Measurements from ENCODE around the gene CFAP69.

DNA sequence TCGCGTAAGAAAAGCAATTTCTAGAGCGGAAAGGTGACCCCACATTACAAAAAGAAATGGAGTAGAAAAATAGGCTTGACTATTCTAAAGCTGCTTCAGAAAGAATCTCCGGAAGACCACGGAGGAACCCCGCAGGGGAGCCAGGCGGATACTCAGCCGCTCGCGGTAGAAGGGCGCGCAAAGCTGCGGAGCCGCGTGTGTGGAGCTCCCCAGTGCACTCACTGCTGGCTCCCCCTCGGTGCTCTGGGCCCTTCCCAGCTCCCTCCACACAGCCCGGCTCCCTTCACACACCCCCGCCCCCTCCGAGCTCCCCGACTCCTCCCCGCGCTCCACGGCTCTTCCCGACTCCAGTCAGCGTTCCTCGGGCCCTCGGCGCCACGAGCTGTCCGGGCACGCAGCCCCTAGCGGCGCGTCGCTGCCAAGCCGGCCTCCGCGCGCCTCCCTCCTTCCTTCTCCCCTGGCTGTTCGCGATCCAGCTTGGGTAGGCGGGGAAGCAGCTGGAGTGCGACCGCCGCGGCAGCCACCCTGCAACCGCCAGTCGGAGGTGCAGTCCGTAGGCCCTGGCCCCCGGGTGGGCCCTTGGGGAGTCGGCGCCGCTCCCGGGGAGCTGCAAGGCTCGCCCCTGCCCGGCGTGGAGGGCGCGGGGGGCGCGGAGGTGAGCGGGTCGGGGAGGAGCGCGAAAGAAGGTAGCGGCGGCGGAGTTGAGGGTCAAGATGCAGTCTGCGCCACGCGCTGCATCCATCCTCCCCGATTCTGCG is 33.4 kb upstream of the CFAP69 start, which contains the start of gene STEAP2:
- no peak for TF ChIP-seq ZFP30 (CRISPR knock-in tag; IDR thresholded peaks at IDR 0.05)
- no peak for TF ChIP-seq PPARA (CRISPR knock-in tag; IDR thresholded peaks at IDR 0.05; ENCODE audit: borderline replicate concordance)
- TF ChIP-seq OSR1 (CRISPR knock-in tag; IDR thresholded peaks at IDR 0.05) = no peak

Measured in SK-N-SH treated with all-trans-retinoic acid at 6 μM for 48 hours (cell line).